Breast epithelium (tissue), 4 donors: ENCODE results near the gene SMIM1. TPM values are rescaled to one million over a fixed set of nuclear protein-coding genes. Genes with fewer than 3 reads are reported as not detected.
A peak's percentile ranks its signal among the peaks of the same experiment; 100 is the strongest.

Source experiments
- DNase-seq, 2 donors: peaks; one replicate each; pipeline ENCODE4 v3.0.0-alpha.2; 2019; ENCODE audit warnings: low spot score in 2 of 2
- H3K27ac ChIP-seq, 2 donors: fragments of 200-600 bp; sonication (generic) in 1 of 2; one replicate each; pipeline ENCODE4 v1.5.1; 2016 to 2019; ENCODE audit warnings: mild to moderate bottlenecking in 1 of 2
- H3K27me3 ChIP-seq, 2 donors: fragments of 200-600 bp; sonication (generic) in 1 of 2; one replicate each; pipeline versions ENCODE4 v1.5.1 to v1.6.0; 2017 to 2019; ENCODE audit warnings: control low read depth in 1 of 2, mild to moderate bottlenecking in 1 of 2
- H3K36me3 ChIP-seq: fragments of 200-600 bp; one replicate; pipeline ENCODE4 v1.5.1; 2019
- H3K4me1 ChIP-seq, 2 donors: fragments of 200-600 bp; sonication (generic); one replicate each; pipeline ENCODE4 v1.5.1; 2016 to 2019; ENCODE audit warnings: control low read depth in 1 of 2
- H3K4me3 ChIP-seq, 3 donors: fragments of 200-600 bp; sonication (generic); 1 replicate in 2 of 3; 2 replicates in 1 of 3; pipeline ENCODE4 v1.5.1; 2016 to 2019; ENCODE audit warnings: mild to moderate bottlenecking in 3 of 3, moderate library complexity in 2 of 3
- H3K9me3 ChIP-seq, 2 donors: fragments of 200-600 bp; sonication (generic) in 1 of 2; one replicate each; pipeline ENCODE4 v1.5.1; 2016 to 2019; ENCODE audit warnings: control low read depth in 1 of 2
- POLR2A ChIP-seq: fragments of 450-650 bp; IDR thresholded peaks from one replicate; pipeline ENCODE4 v1.6.1; 2016; ENCODE audit warnings: antibody characterized with exemption, mild to moderate bottlenecking, moderate library complexity
- POLR2AphosphoS5 ChIP-seq, 3 donors: sonication (generic); formaldehyde crosslinking; IDR thresholded peaks; one replicate each; pipeline ENCODE4 v1.6.1; 2017; ENCODE audit warnings: antibody characterized with exemption in 3 of 3
- intact Hi-C: fragments of 100-400 bp; cut with DNase I; formaldehyde crosslinking; loops from one replicate; pipeline ENCODE4 v1.15.1; 2023; ENCODE audit warnings: low total_unique reads
- total RNA-seq, 3 donors: library from RNA; depleted of rRNA; stranded (reverse); fragments of >200 nt; gene quantifications; one replicate each; pipeline ENCODE4 v1.1.0, GENCODE V29; 2016
- TF ChIP-seq, protein P1 (sequence below), 3 donors: fragments of 450-650 bp; IDR thresholded peaks; one replicate each; pipeline ENCODE4 v1.5.1; 2016 to 2017; ENCODE audit warnings: antibody characterized with exemption in 3 of 3, mild to moderate bottlenecking in 3 of 3, moderate library complexity in 3 of 3

Gene SMIM1
- total RNA-seq, 3 donors from 2014 or later, result 1.3 to 4.7 (median 4.6) TPM

DNA sequence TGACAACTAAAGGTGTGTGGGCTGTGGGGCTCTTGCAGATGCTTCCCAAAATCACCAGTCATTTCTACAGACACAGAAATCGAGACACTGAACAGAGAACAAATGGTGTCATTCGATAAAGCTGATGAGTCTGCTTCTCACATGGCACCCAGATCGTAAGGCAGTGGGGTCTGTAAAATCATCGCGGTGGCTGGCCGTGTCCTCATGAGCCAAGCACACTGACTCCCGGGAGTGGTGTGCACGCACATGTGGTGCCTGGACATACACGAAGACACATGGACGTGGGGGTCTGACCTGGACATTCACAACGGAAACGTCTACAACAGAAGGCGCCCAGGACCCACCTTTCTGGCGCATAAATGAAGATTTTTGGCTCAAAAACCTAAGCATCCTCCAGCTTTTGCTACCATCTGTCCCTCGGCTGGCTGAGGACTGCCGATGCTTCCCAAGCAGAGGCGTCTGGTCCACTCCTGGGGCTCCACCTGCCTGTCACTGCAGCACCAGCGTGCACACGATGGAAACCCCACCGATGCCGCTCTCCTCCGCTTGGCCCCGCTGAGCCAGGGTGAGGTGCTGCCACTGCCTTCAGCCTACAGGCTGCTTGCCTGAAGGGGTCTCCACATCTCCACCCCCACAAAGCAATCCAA, 6.8 kb downstream of the SMIM1 start:
- no peaks in the 10 kb centered on the region for H3K27me3 ChIP-seq
- no peak for DNase-seq
- TF ChIP-seq POLR2AphosphoS5 (IDR thresholded peaks at IDR 0.05), result no peak
- TF ChIP-seq, protein P1, sequence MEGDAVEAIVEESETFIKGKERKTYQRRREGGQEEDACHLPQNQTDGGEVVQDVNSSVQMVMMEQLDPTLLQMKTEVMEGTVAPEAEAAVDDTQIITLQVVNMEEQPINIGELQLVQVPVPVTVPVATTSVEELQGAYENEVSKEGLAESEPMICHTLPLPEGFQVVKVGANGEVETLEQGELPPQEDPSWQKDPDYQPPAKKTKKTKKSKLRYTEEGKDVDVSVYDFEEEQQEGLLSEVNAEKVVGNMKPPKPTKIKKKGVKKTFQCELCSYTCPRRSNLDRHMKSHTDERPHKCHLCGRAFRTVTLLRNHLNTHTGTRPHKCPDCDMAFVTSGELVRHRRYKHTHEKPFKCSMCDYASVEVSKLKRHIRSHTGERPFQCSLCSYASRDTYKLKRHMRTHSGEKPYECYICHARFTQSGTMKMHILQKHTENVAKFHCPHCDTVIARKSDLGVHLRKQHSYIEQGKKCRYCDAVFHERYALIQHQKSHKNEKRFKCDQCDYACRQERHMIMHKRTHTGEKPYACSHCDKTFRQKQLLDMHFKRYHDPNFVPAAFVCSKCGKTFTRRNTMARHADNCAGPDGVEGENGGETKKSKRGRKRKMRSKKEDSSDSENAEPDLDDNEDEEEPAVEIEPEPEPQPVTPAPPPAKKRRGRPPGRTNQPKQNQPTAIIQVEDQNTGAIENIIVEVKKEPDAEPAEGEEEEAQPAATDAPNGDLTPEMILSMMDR (IDR thresholded peaks at IDR 0.05), result no peak
- no peak for TF ChIP-seq POLR2A
- H3K4me3 ChIP-seq, result no peak overlapping the region
- H3K4me1 ChIP-seq, result peaks cover 7 to 15% of the 10 kb centered on the region in 2 donors
- no peaks in the 10 kb centered on the region for H3K9me3 ChIP-seq
- intact Hi-C loops, result no loop called here
- H3K27ac ChIP-seq, result no peak overlapping the region
- peaks cover 7% of the 10 kb centered on the region for H3K36me3 ChIP-seq

DNA sequence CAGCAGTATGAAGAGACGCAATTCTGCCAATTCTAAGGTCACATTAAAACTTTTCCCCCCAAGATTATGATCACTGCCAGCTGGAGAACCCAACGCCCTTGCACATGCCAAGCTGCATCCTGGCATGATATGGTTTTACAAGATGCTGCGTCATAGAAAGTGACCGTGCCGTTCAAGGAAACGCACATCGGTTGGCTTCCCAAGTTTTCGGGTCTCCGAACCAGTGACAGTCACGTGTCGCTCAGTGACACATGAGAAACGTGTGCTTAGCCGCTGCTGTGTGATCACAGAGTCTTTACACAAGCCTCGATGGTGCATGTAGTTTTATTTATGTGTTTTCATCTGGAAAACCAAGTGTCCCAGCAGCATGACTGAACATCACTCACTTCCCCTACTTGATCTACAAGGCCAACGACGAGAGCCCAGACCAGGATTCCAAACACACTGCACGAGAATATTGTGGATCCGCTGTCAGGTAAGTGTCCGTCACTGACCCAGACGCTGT, 7.4 kb downstream of the SMIM1 start:
- no peaks in the 10 kb centered on the region for H3K27me3 ChIP-seq
- no peak for TF ChIP-seq POLR2AphosphoS5 (IDR thresholded peaks at IDR 0.05)
- TF ChIP-seq POLR2A, result no peak
- TF ChIP-seq, protein P1 (IDR thresholded peaks at IDR 0.05), result no peak
- intact Hi-C loops, result no loop called here
- H3K27ac ChIP-seq, result no peak overlapping the region
- no peak for DNase-seq
- H3K36me3 ChIP-seq, result peaks cover 7% of the 10 kb centered on the region
- H3K9me3 ChIP-seq, result no peaks in the 10 kb centered on the region
- H3K4me3 ChIP-seq, result no peak overlapping the region
- H3K4me1 ChIP-seq, result peaks cover 7 to 13% of the 10 kb centered on the region in 2 donors

DNA sequence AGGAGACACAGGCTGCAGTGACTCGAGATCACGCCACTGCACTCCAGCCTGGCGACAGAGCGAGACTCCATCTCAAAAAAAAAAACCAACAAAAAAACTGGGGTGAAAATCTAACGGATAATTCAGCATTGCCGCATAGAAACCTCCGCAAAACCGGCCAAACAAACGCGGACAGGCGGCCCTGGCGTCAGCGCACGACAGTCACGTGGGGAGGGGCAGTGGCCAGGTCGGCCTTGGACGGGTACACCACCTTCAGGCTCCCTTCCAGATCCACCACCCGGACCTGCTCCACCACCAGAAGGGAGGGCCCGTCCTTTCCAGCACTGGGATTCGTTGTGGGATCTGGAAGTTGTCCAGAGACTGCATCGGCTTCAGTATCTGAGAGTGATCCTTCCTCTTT, 8.4 kb downstream of the SMIM1 start:
- peaks cover 7% of the 10 kb centered on the region for H3K36me3 ChIP-seq
- no peaks in the 10 kb centered on the region for H3K9me3 ChIP-seq
- no peak overlapping the region for H3K27ac ChIP-seq
- peak in 1 of 2 donors; percentile 61 for DNase-seq
- H3K4me3 ChIP-seq, result no peak overlapping the region
- H3K27me3 ChIP-seq, result no peaks in the 10 kb centered on the region
- TF ChIP-seq POLR2AphosphoS5 (IDR thresholded peaks at IDR 0.05), result no peak
- TF ChIP-seq, protein P1 (IDR thresholded peaks at IDR 0.05), result no peak
- no peak for TF ChIP-seq POLR2A
- intact Hi-C loops, result no loop called here
- peaks cover 3 to 4% of the 10 kb centered on the region in 2 donors for H3K4me1 ChIP-seq

DNA sequence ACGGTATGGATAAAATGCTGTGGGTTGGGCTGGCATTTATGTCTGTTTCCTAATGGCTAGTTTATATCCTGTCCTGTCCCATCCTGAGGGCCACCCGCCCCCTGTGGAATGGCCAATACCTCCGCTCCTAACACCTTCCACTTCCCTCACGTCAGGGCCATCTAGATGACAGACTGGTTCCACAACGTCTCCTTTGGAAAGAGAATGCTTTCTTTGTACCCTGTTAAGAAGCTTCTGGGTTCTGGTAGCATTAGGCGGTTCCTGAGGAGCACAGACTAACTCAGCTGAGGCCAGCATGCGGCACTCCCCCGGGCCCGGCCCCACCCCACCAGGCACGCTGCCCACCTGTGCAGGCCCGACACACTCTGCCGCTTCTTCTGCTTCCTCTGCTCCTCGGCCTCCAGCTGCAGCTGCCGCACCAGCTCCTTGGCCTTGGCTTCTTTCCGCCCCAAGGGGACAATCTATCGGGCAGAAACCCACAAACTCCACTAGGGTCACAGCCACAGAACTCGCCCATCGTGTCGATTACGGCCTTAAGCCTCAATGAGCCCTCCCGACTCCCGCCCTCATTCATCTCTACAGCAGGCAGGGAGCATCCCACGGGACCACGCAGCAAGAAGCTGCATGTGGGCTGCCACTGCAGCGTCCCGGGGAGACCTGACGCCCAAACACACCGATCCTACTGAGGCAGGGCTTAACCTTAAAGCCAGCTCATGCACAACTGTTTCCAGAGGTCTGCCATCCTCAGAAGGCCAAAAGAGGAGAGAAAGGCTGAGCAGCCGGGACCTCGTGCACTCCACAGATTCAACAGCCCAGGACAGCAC, 11.3 kb downstream of the SMIM1 start:
- H3K27ac ChIP-seq, result peak overlapping the region; percentile 19 to 65
- H3K9me3 ChIP-seq, result no peaks in the 10 kb centered on the region
- no peaks in the 10 kb centered on the region for H3K4me1 ChIP-seq
- intact Hi-C loops, result no loop called here
- no peak overlapping the region for H3K4me3 ChIP-seq
- DNase-seq, result peak in 1 of 2 donors; percentile 67
- TF ChIP-seq POLR2AphosphoS5 (IDR thresholded peaks at IDR 0.05), result no peak
- TF ChIP-seq, protein P1 (IDR thresholded peaks at IDR 0.05), result no peak
- TF ChIP-seq POLR2A, result no peak
- H3K36me3 ChIP-seq, result peaks cover 12% of the 10 kb centered on the region
- no peaks in the 10 kb centered on the region for H3K27me3 ChIP-seq

DNA sequence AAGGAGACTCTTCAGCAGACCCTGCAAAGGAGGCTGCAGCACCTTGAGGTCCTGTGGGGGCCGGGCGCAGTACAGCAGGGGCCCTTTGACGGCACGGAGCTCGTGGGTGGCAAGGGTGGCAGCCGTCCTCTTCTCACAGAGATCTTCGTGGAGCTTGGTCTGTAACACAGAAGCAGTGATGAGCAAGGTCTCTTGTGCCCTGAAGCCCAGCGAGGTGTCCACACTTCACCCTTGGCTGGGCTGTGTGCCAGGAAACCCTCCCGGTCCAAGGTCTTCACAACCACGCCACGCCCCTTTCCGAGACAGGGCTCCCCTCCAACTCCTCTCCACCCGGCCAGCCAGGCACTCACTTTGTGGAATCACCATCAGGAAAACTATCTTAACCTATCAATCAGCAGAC, 12.5 kb downstream of the SMIM1 start:
- no peak for DNase-seq
- TF ChIP-seq POLR2AphosphoS5 (IDR thresholded peaks at IDR 0.05) (no peak), POLR2A (no peak)
- TF ChIP-seq, protein P1 (IDR thresholded peaks at IDR 0.05), result no peak
- Histone ChIP-seq H3K27me3 (no peaks in the 10 kb centered on the region), H3K4me3 (no peak overlapping the region), H3K4me1 (peaks cover 0 to 6% of the 10 kb centered on the region in 2 donors), H3K36me3 (peaks cover 9% of the 10 kb centered on the region), H3K9me3 (no peaks in the 10 kb centered on the region), H3K27ac (no peak overlapping the region)
- intact Hi-C loops, result no loop called here
